DMS53 treated with DMSO at 0.1 percent for 48 hours (cell line): ENCODE measurements around the gene RNF130.

Source experiments
- DNase-seq: peaks from one replicate; lab custom pipeline; 2025; ENCODE audit not compliant: unreplicated experiment; lab: John Stamatoyannopoulos, UW

The RNF130 gene

GRCh38 chr5:179920175-179920574, 151.4 kb downstream of the RNF130 start:
- DNase-seq: no peak

GRCh38 chr5:179919487-179920060, 152.0 kb downstream of the RNF130 start:
- no peak for DNase-seq

GRCh38 chr5:179918742-179919486, 152.6 kb downstream of the RNF130 start:
- no peak for DNase-seq

GRCh38 chr5:179916523-179916922, 155.0 kb downstream of the RNF130 start:
- DNase-seq: no peak

GRCh38 chr5:179915406-179915935, 156.1 kb downstream of the RNF130 start:
- DNase-seq: no peak

- peak; percentile 78 for DNase-seq
Measured at GRCh38 chr5:179914032-179914755, 157.4 kb downstream of the RNF130 start.

- DNase-seq: no peak
Measured at GRCh38 chr5:179913461-179913860, 158.1 kb downstream of the RNF130 start.

- no peak for DNase-seq
Measured at GRCh38 chr5:179912951-179913350, 158.6 kb downstream of the RNF130 start.

- no peak for DNase-seq
Measured at GRCh38 chr5:179912386-179912785, 159.2 kb downstream of the RNF130 start.

- no peak for DNase-seq
Measured at GRCh38 chr5:179909224-179909623, 162.3 kb downstream of the RNF130 start.

- DNase-seq: no peak
Measured at GRCh38 chr5:179908528-179908927, 163.0 kb downstream of the RNF130 start.

- peak; percentile 56 for DNase-seq
Measured at GRCh38 chr5:179907556-179908324, 163.8 kb downstream of the RNF130 start, which contains the start of gene TBC1D9B. TSS of gene TBC1D9B (minus strand) at chr5:179907897. CDS start at chr5:179907821, 76 bp downstream.

- DNase-seq: no peak
Measured at GRCh38 chr5:179906795-179907555, 164.6 kb downstream of the RNF130 start.

- DNase-seq: no peak
Measured at GRCh38 chr5:179906294-179906794, 165.2 kb downstream of the RNF130 start.

- DNase-seq: no peak
Measured at GRCh38 chr5:179905161-179905560, 166.4 kb downstream of the RNF130 start.
